ENCODE data around the gene PPIA.
"Not testable (repeated sequence)": the region's sequence is repeated elsewhere in the genome, so short reads cannot be mapped to it uniquely, and the experiment has no call there.

PPIA gene

DNA sequence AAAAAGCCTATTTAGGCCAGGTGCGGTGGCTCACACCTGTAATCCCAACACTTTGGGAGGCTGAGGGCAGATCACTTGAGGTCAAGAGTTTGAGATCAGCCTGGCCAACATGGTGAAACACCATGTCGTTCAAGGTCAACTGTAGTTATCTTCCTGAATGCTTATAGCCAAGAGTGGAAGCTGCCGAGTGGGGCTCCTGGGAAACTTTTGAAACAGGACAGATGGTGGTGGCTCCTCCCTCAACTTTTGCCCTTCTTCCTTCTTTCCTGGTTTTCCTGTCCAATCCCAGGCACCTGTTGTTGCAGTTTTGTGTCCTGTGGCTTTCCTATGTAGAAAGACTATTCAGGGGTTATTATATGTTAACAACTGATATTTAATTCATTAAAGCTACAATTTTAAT, 8.7 kb upstream of the PPIA start:
- no peak for DNase-seq (ENCODE audit: low read depth in 2 of 2)

GRCh38 chr7:44789990-44790389, 6.5 kb upstream of the PPIA start:
- no peak for DNase-seq (ENCODE audit: low read depth in 2 of 2)

GRCh38 chr7:44791278-44792219, 4.9 kb upstream of the PPIA start:
- DNase-seq (ENCODE audit: low read depth in 2 of 2): no peak

- DNase-seq (ENCODE audit: low read depth in 2 of 2): no peak
Measured at GRCh38 chr7:44793919-44794318, 2.6 kb upstream of the PPIA start.

- DNase-seq (ENCODE audit: low read depth in 2 of 2): no peak
Measured at GRCh38 chr7:44794331-44794730, 2.1 kb upstream of the PPIA start.

- DNase-seq (ENCODE audit: low read depth in 2 of 2): no peak
Measured at GRCh38 chr7:44796034-44796503, 412 bp upstream of the PPIA start.

DNA sequence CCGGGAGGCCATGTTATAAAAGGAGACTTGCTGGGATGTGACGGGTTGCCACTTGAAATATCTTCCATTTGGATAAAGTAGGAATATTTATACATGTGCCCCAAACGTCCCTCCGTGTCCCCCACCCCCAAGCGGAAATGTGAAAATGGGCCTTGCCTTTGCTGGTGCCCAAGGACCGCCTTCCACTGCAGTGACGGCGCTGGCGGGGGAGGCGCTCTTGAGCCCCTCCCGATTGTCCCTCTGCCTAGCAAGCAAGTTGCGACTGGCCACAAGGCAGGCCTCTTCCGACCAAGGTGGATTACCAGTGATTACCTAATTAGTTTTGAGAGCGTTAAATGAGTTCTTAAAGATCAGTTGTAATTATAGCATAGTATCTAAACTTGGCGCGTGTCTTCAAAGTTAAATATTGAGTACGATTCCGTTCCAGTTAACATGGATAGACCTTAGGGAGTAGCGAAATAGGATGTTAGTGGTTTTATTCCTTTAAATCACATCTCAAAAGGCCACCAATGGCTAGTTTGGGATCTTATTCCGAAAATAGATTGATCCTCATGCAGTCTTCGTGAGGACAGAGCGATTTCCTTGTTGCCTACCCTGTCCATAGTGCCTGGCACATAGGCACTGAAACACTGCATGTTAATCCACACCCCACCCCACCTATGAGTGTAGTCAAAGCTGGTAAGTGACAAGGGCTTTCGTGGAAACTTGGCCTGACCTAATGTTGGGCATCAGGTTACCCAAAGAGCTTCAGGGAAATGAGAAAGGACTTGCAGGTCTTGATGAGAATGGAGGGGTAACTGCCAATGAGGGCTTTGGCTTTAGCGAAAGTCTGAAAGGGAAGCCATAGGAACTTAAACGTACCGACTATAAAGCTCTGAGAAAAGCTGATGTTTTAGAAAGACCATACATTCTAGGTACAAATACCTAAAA, 1.1 kb downstream of the PPIA start:
- peak; percentile 52 to 63 for DNase-seq (ENCODE audit: low read depth in 2 of 2)

DNA sequence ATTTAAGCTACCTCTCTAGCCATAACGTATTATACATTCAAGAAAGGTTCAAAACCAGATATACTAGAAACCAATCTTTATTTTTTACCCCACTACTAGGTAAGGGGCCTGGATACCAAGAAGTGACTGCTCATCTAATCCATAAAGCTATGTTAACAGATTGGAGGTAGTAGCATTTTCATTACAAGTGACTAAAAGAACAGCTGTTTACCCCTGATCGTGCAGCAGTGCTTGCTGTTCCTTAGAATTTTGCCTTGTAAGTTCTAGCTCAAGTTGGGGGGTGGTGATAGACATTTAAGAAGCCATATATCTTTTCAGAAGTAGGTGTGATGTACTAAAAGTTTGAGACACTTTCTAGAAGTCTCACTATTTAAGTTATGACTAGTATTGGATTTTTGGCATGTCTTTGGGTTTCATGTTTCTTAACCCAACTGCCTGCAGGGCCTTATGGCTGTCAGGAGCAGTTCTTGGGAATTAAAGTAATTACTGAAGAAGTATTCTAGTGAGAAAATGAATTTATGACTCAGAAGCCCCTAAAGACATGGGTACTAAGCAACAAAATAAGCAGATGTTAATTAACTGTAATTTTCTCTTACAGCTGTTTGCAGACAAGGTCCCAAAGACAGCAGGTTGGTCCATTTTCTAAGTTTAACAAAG, 2.3 kb downstream of the PPIA start:
- DNase-seq (ENCODE audit: low read depth in 2 of 2): no peak

- no peak for DNase-seq (ENCODE audit: low read depth in 2 of 2)
Measured at GRCh38 chr7:44799939-44800338, 3.5 kb downstream of the PPIA start.

- DNase-seq (ENCODE audit: low read depth in 2 of 2): no peak
Measured at GRCh38 chr7:44801890-44802289, 5.4 kb downstream of the PPIA start.

DNA sequence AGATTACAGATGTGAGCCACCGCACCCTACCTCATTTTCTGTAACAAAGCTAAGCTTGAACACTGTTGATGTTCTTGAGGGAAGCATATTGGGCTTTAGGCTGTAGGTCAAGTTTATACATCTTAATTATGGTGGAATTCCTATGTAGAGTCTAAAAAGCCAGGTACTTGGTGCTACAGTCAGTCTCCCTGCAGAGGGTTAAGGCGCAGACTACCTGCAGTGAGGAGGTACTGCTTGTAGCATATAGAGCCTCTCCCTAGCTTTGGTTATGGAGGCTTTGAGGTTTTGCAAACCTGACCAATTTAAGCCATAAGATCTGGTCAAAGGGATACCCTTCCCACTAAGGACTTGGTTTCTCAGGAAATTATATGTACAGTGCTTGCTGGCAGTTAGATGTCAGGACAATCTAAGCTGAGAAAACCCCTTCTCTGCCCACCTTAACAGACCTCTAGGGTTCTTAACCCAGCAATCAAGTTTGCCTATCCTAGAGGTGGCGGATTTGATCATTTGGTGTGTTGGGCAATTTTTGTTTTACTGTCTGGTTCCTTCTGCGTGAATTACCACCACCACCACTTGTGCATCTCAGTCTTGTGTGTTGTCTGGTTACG, 6.0 kb downstream of the PPIA start:
- DNase-seq (ENCODE audit: low read depth in 2 of 2): no peak

DNA sequence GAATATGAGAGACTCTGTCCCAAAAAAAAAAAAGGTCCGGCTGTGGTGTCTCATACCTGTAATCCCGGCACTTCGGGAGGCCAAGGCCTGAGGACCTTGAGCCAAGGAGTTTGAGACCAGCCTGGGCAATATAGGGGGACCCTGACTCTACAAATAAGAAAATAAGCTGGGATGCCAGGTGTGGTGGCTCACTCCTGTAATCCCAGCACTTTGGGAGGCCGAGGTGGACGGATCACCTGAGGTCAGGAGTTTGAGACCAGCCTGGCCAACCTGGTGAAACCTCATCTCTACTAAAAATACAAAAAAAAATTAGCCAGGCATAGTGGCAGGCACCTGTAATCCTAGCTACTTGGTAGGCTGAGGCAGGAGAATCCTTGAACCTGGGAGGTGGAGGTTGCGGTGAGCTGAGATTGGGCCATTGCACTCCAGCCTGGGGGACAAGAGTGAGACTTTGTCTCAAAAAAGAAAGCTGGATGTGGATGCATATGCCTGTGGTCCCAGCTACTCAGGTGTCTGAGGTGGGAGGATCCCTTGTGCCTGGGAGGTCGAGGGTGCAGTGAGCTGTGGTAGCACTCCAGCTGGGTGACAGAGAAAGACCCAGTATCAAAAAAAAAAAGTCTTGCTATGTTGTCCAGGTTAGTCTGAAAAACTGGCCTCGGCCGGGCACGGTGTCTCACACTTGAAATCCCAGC, 7.5 kb downstream of the PPIA start:
- DNase-seq (ENCODE audit: low read depth in 2 of 2): not testable (repeated sequence)

DNA sequence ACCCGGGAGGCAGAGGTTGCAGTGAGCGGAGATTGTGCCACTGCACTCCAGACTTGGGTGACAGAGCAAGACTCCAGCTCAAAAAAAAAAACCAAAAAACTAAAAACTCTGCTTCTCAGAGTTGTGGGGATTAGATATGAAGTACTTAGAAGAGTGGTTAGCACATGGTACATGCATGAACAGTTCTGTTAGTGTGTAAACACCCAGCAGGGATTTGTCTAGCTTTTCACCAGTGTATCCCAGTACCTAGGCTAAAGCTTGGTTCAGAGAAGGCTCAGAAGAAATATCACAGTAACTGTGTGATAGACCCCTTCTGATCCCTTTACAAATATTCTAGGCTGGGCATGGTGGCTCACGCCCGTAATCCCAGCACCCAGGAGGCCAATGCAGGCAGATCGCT, 9.5 kb downstream of the PPIA start:
- no peak for DNase-seq (ENCODE audit: low read depth in 2 of 2)

GRCh38 chr7:44808914-44809393, 12.5 kb downstream of the PPIA start:
- no peak for DNase-seq (ENCODE audit: low read depth in 2 of 2)

- no peak for DNase-seq (ENCODE audit: low read depth in 2 of 2)
Measured at GRCh38 chr7:44811093-44811492, 14.6 kb downstream of the PPIA start.

- DNase-seq (ENCODE audit: low read depth in 2 of 2): no peak
Measured at GRCh38 chr7:44811571-44811970, 15.1 kb downstream of the PPIA start.

DNA sequence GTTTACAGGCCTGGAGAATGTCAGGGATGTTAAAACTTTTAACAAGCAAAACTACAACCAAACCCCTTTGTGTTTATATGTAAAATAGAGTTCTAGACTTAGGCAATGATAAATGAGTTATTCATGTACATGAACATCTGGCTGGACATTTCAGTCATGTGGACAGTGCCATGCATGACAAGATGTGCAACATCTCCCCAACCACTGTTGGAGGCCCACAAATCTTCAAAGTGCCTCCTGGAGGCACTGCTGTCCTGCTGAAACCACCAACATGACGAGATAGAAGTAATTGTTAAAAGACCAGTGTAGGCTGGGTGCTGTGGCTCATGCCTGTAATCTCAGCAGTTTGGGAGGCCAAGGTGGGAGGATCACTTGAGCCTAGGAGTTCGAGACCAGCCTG, 18.4 kb downstream of the PPIA start:
- DNase-seq (ENCODE audit: low read depth in 2 of 2): no peak

DNA sequence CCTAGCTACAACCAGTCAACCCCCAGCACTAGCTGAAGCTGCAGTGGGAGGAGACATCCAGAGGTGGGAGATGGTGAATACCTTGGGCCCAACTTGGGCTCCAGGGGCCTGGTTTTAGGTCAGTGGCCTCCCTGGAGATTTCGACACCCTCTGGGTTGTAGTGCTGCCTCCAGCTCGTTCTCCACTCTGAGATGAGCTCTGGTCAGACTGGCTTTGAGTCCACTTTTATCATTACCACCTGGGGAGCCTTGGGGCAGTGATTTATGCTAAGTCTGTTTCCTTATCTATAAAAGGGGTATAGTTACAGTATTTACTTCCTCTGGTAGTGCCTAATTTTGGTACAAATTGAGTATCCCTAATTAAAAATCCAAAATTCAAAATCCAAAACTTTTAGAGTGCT, 22.8 kb downstream of the PPIA start:
- DNase-seq (ENCODE audit: low read depth in 2 of 2): no peak

- DNase-seq (ENCODE audit: low read depth in 2 of 2): no peak
Measured at GRCh38 chr7:44823255-44823781, 26.8 kb downstream of the PPIA start.

DNA sequence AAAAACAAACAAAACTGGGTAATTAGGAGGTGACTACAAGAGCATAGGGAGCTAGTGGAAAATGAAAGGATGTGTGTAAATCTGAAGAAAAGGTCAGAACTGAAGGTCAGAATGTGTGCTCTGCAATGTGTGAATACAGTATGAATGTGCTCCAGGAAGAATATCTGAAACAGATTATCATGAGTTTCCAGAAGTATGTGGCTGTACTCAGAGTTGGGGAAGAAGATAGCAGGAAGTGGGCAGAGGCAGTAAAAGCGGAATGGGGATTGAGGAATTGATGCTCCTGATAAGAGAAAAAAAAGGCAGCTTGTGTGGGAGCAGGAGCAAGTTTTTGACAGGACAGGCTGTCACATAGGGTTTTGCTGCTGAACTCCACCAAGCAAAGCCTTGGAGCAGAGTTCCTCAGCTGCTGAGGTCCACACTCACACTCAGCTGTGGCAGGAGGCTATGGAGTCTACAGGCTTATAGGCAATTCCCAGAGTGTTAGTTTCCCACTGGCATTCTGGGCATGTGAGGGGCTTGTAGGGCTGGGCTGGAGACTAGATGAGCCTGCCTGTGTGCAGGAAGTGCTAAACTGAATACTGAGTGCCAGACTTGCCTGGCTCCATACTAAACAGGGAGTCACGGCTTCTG, 28.5 kb downstream of the PPIA start:
- DNase-seq (ENCODE audit: low read depth in 2 of 2): no peak

Data from stimulated activated CD4-positive, alpha-beta T cell treated with anti-CD3 and anti-CD28 coated beads, Interleukin-1b, Interleukin-23, amount 100 ng/mL, for 1 hour (primary cell).